HepG2 (cell line): ENCODE results near the gene GGPS1. TPM values are rescaled to one million over a fixed set of nuclear protein-coding genes. Genes with fewer than 3 reads are reported as not detected.
A peak's percentile ranks its signal among the peaks of the same experiment; 100 is the strongest.

Experiments
- ATAC-seq: fragments of 200-7000 bp; cut with Tn5 transposase; 3 replicates; pipeline ENCODE4 v1.9.1; 2020; ENCODE audit warnings: mild to moderate bottlenecking, moderate library complexity
- BruUV-seq: library from RNA; stranded (reverse); fragments of 400-500 nt; replicated peaks from 2 replicates; lab custom pipeline; 2021; lab: Mats Ljungman, UMichigan
- CTCF ChIA-PET: fragments of 300-600 bp; formaldehyde crosslinking; extraction: SDS; loops from one replicate; lab custom pipeline; 2021; ENCODE audit warnings: low total read pairs, inconsistent platforms, low intra/inter-chr PET ratio; lab: Yijun Ruan, JAX
- POLR2A ChIA-PET: fragments of 350-600 bp; sonication (Branson Sonifier 250); formaldehyde crosslinking; loops from one replicate; lab custom pipeline; 2020; ENCODE audit warnings: antibody characterized with exemption, inconsistent platforms; lab: Yijun Ruan, JAX
- DNase-seq: peaks from one replicate; pipeline ENCODE4 v3.0.0-alpha.2; 2015; ENCODE audit warnings: low spot score
- FAIRE-seq: peaks from 3 replicates; lab custom pipeline; 2011; peaks lifted over from hg19 to GRCh38; lab: Jason Lieb, UNC
- H2AFZ ChIP-seq: one replicate; pipeline ENCODE4 v1.6.1; 2011; ENCODE audit warnings: low read length, inconsistent platforms
- H3K27ac ChIP-seq: fragments of 300-600 bp; 3 replicates; pipeline ENCODE4 v1.8.0; 2011; ENCODE audit warnings: mixed run types, mild to moderate bottlenecking, mixed read lengths, low read length, inconsistent platforms; ENCODE audit not compliant: insufficient read depth; ENCODE audit errors: extremely low read length
- H3K27me3 ChIP-seq, 2 experiments: fragments of 200-600 bp in 1 of 2; 2 replicates in 1 of 2; 3 replicates in 1 of 2; pipeline versions ENCODE4 v1.6.0 to v1.8.0; 2011; ENCODE audit warnings: low read length in 2 of 2, mild to moderate bottlenecking in 2 of 2, moderate library complexity in 2 of 2, inconsistent platforms in 1 of 2; ENCODE audit not compliant: insufficient read depth in 2 of 2, control insufficient read depth in 1 of 2
- H3K36me3 ChIP-seq, 2 experiments: fragments of 200-600 bp in 1 of 2; replicated peaks in 1 of 2; 2 replicates in 1 of 2; 3 replicates in 1 of 2; pipeline versions ENCODE4 v1.5.1 to v1.8.0; 2011; ENCODE audit warnings: low read length in 2 of 2, inconsistent platforms in 1 of 2; ENCODE audit not compliant: insufficient read depth in 2 of 2, control insufficient read depth in 1 of 2
- H3K4me1 ChIP-seq: 2 replicates; pipeline ENCODE4 v1.5.1; 2012; ENCODE audit warnings: low read length, inconsistent platforms; ENCODE audit not compliant: insufficient read depth
- H3K4me2 ChIP-seq: 2 replicates; pipeline ENCODE4 v1.6.0; 2011; ENCODE audit warnings: low read depth, low read length, inconsistent platforms
- H3K4me3 ChIP-seq, 3 experiments: fragments of 200-600 bp in 1 of 3; sonication (generic), shearing (Covaris generic) in 1 of 3; replicated peaks in 1 of 3; 2 replicates each; pipeline ENCODE4 v1.5.1; 2011 to 2016; ENCODE audit warnings: low read length in 3 of 3, inconsistent platforms in 2 of 3, low read depth in 2 of 3, mild to moderate bottlenecking in 2 of 3, control low read depth in 1 of 3, mixed read lengths in 1 of 3; ENCODE audit not compliant: insufficient read depth in 1 of 3
- H3K79me2 ChIP-seq: one replicate; pipeline ENCODE4 v1.6.1; 2011; ENCODE audit warnings: low read length, inconsistent platforms; ENCODE audit not compliant: insufficient read depth
- H3K9ac ChIP-seq: 2 replicates; pipeline ENCODE4 v1.6.0; 2011; ENCODE audit warnings: mild to moderate bottlenecking, low read depth, low read length, inconsistent platforms; ENCODE audit not compliant: insufficient read depth
- H3K9me3 ChIP-seq: 2 replicates; pipeline ENCODE4 v1.5.1; 2012; ENCODE audit warnings: mild to moderate bottlenecking, low read length
- H4K20me1 ChIP-seq: 2 replicates; pipeline ENCODE4 v1.6.0; 2011; ENCODE audit warnings: inconsistent platforms, mild to moderate bottlenecking, low read length, moderate library complexity; ENCODE audit not compliant: insufficient read depth
- HNRNPK ChIP-seq: fragments of 200-400 bp; formaldehyde crosslinking; IDR thresholded peaks from 2 replicates; pipeline ENCODE4 v1.6.1; 2018; ENCODE audit warnings: low read length, low read depth, moderate library complexity, mild to moderate bottlenecking; ENCODE audit not compliant: poor library complexity, severe bottlenecking
- HOXA9 ChIP-seq: sonication (generic); formaldehyde crosslinking; IDR thresholded peaks from 2 replicates; pipeline ENCODE4 v1.8.1; 2022; ENCODE audit warnings: missing genetic modification reagents, mild to moderate bottlenecking, moderate library complexity, borderline replicate concordance
- MED8 ChIP-seq: sonication (generic); formaldehyde crosslinking; IDR thresholded peaks from 2 replicates; pipeline ENCODE4 v1.8.1; 2023; ENCODE audit warnings: mild to moderate bottlenecking, missing genetic modification reagents; ENCODE audit not compliant: insufficient replicate concordance
- MNT ChIP-seq: fragments of 450-650 bp; IDR thresholded peaks from 2 replicates; pipeline ENCODE4 v1.6.1; 2016
- PCBP1 ChIP-seq: fragments of 200-400 bp; formaldehyde crosslinking; IDR thresholded peaks from 2 replicates; pipeline ENCODE4 v1.6.1; 2017; ENCODE audit warnings: mild to moderate bottlenecking, low read depth, low read length, borderline replicate concordance
- POLR2AphosphoS2 ChIP-seq: IDR thresholded peaks from 2 replicates; pipeline ENCODE4 v1.6.1; 2011; ENCODE audit warnings: low read depth, low read length, improper control_type of control experiment
- SMYD3 ChIP-seq: sonication (generic); formaldehyde crosslinking; IDR thresholded peaks from 2 replicates; pipeline ENCODE4 v1.8.1; 2023; ENCODE audit warnings: mild to moderate bottlenecking, missing genetic modification reagents
- SP1 ChIP-seq, 2 experiments: fragments of 450-650 bp in 1 of 2; sonication (generic) in 1 of 2; formaldehyde crosslinking in 1 of 2; IDR thresholded peaks; 2 replicates each; pipeline versions ENCODE4 v1.4.0 to v1.6.1; 2016 to 2020; ENCODE audit warnings: missing genetic modification reagents in 1 of 2
- SRSF9 ChIP-seq: fragments of 200-400 bp; formaldehyde crosslinking; IDR thresholded peaks from 2 replicates; pipeline ENCODE4 v1.6.1; 2018; ENCODE audit warnings: borderline replicate concordance, mild to moderate bottlenecking, low read depth, low read length; ENCODE audit not compliant: insufficient read depth, poor library complexity, severe bottlenecking
- TAF1 ChIP-seq: sonication (generic); formaldehyde crosslinking; IDR thresholded peaks from 2 replicates; pipeline ENCODE4 v1.4.0; 2020; ENCODE audit warnings: missing genetic modification reagents
- TOPORS ChIP-seq: sonication (generic); formaldehyde crosslinking; IDR thresholded peaks from 2 replicates; pipeline ENCODE4 v1.8.0; 2023; ENCODE audit warnings: mild to moderate bottlenecking, missing genetic modification reagents
- ZNF20 ChIP-seq: sonication (generic); formaldehyde crosslinking; IDR thresholded peaks from 2 replicates; pipeline ENCODE4 v1.4.0; 2020; ENCODE audit warnings: mild to moderate bottlenecking, moderate library complexity, missing genetic modification reagents
- ZNF343 ChIP-seq: sonication (generic); formaldehyde crosslinking; IDR thresholded peaks from 2 replicates; pipeline ENCODE4 v1.4.0; 2020; ENCODE audit warnings: mild to moderate bottlenecking, missing genetic modification reagents
- ZNF678 ChIP-seq: sonication (generic); formaldehyde crosslinking; IDR thresholded peaks from 2 replicates; pipeline ENCODE4 v1.4.0; 2020; ENCODE audit warnings: mild to moderate bottlenecking, missing genetic modification reagents
- ZNF784 ChIP-seq: sonication (generic); formaldehyde crosslinking; IDR thresholded peaks from 2 replicates; pipeline ENCODE4 v1.5.1; 2020; ENCODE audit warnings: missing genetic modification reagents, mild to moderate bottlenecking, borderline replicate concordance
- WGBS: methylation state at CpG from one replicate; pipeline ENCODE4 v1.1.6; 2017; ENCODE audit warnings: low lambda C conversion rate; 5-methylcytosine and 5-hydroxymethylcytosine counted together
- in situ Hi-C: cut with HindIII; loops from 2 replicates; pipeline ENCODE4 v1.10.0; 2017; ENCODE audit warnings: low pct_unique_long_range_greater_than_20kb; ENCODE audit not compliant: extremely low pct_ligation_motif_present
- intact Hi-C: fragments of 100-400 bp; cut with micrococcal nuclease; formaldehyde crosslinking; loops from one replicate; pipeline ENCODE4 v1.10.0; 2022; ENCODE audit not compliant: unreplicated experiment
- polyA plus RNA-seq, 8 experiments: library from polyadenylated mRNA; depleted of rRNA in 3 of 8; stranded (reverse) in 7 of 8; unstranded in 1 of 8; fragments of >200 nt; fragmentation: Illumina TruSeq in 4 of 8; extraction: Trizol in 4 of 8; gene quantifications; 2 replicates each; pipeline versions ENCODE4 v1.2.1 to v1.2.3, GENCODE V29; 2011 to 2016; ENCODE audit warnings: low read depth in 4 of 8, missing spikeins in 1 of 8, mixed read lengths in 1 of 8; ENCODE audit not compliant: insufficient read depth in 1 of 8
- total RNA-seq, 5 experiments: library from RNA; depleted of rRNA; stranded (reverse); fragments of >200 nt; fragmentation: Illumina TruSeq; extraction: Trizol; gene quantifications; 2 replicates each; pipeline ENCODE4 v1.2.3, GENCODE V29; 2016; ENCODE audit warnings: low read depth in 1 of 5

Gene GGPS1
- total and polyA plus RNA-seq, 2 of the 13 experiments (the other 11 are each of a cell fraction or from before 2014, with no cell fraction given) = 28.8 to 42.6 TPM

- POLR2A ChIA-PET = no interaction called here
- Histone ChIP-seq H2AFZ (no peak overlapping the region), H3K27ac (no peak overlapping the region), H3K36me3 (no peaks in the 10 kb centered on the region), H3K4me2 (no peak overlapping the region), H3K4me3 (no peak overlapping the region), H3K9me3 (no peaks in the 10 kb centered on the region), H3K27me3 (no peaks in the 10 kb centered on the region), H3K9ac (no peak overlapping the region), H3K79me2 (peaks cover 95% of the 10 kb centered on the region), H3K4me1 (peaks cover 58% of the 10 kb centered on the region), H4K20me1 (peaks cover 51% of the 10 kb centered on the region)
- intact Hi-C loops (no loop called here), in situ Hi-C loops (no loop called here)
- DNase-seq = no peak
- no peak for ATAC-seq
- no TSS peak for BruUV-seq
- CTCF ChIA-PET = no interaction called here
- peak; percentile 99 for TF ChIP-seq HNRNPK
- TF ChIP-seq PCBP1 = peak; percentile 68; the same call in 1 of the 2 replicates
- no peak for TF ChIP-seq ZNF678 (CRISPR knock-in tag)
- FAIRE-seq = no peak
- 89% methylated on average over 1 of the region's 1 CpG for WGBS
Observed at GRCh38 chr1:235302143-235302542, 26.2 kb upstream of the GGPS1 start.

GRCh38 chr1:235304549-235305451, 23.6 kb upstream of the GGPS1 start:
- peaks cover 47% of the 10 kb centered on the region for H4K20me1 ChIP-seq
- no TSS peak for BruUV-seq
- H3K9ac ChIP-seq = no peak overlapping the region
- TF ChIP-seq HOXA9 (CRISPR knock-in tag) (no peak), SMYD3 (CRISPR knock-in tag) (no peak), TAF1 (CRISPR knock-in tag) (no peak), TOPORS (no peak), ZNF20 (no peak), SP1 (IDR thresholded peaks at IDR 0.05) (no peak), SP1 (CRISPR knock-in tag; IDR thresholded peaks at IDR 0.05) (no peak), POLR2AphosphoS2 (no peak), ZNF343 (CRISPR knock-in tag) (no peak), ZNF784 (CRISPR knock-in tag) (no peak), SRSF9 (no peak), MED8 (CRISPR knock-in tag) (no peak), MNT (no peak)

More at GRCh38 chr1:235304549-235305451, 23.6 kb upstream of the GGPS1 start:
- H3K27me3 ChIP-seq = no peaks in the 10 kb centered on the region
- ChIA-PET CTCF (no interaction called here), POLR2A (no interaction called here)
- no peak for FAIRE-seq
- no peaks in the 10 kb centered on the region for H3K9me3 ChIP-seq
- intact Hi-C loops (no loop called here), in situ Hi-C loops (no loop called here)
- no peak overlapping the region for H3K27ac ChIP-seq
- WGBS = 96% methylated on average over 6 of the region's 6 CpGs
- DNase-seq = no peak
- no peak overlapping the region for H2AFZ ChIP-seq
- H3K4me2 ChIP-seq = no peak overlapping the region
- H3K36me3 ChIP-seq = no peaks in the 10 kb centered on the region
- ATAC-seq = no peak
- H3K4me3 ChIP-seq = no peak overlapping the region
- H3K79me2 ChIP-seq = peaks cover 81% of the 10 kb centered on the region
- H3K4me1 ChIP-seq = peaks cover 45% of the 10 kb centered on the region
